Measurements from ENCODE around the gene CRYGB. TPM values are rescaled to one million over a fixed set of nuclear protein-coding genes. Genes with fewer than 3 reads are reported as not detected.

Gene CRYGB
- total RNA-seq, 1 experiment from 2014 or later = not detected

DNA sequence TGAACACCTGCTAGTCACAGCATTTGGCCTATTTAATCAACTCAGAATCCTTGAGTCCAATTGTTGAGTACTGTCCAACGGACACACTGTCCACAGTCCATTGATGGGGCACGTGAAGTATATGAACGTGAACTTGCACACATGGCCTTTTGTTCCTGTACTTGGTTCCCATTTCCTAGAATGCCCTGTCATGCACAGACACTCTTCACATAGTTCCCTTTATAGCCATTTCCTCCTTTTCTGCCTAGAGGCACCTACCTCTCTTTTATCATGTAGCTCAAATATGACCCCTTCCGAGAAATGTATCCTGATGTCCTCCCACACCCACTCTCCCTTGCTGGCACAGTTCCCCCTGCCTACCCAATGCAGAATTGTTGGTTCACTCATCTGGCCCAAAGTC is 26.2 kb upstream of the CRYGB start (continued):
- no peak for TF ChIP-seq ZNF274 (IDR thresholded peaks at IDR 0.05; ENCODE audit: low read depth, low read length)
- TF ChIP-seq EZH2 (IDR thresholded peaks at IDR 0.05) = no peak
- no peak for TF ChIP-seq YY1 (IDR thresholded peaks at IDR 0.05; ENCODE audit: extremely low read depth, insufficient replicate concordance, low read depth, low read length)
- TF ChIP-seq, protein P1, sequence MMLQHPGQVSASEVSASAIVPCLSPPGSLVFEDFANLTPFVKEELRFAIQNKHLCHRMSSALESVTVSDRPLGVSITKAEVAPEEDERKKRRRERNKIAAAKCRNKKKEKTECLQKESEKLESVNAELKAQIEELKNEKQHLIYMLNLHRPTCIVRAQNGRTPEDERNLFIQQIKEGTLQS (IDR thresholded peaks at IDR 0.05) = no peak
- TF ChIP-seq, protein P2, sequence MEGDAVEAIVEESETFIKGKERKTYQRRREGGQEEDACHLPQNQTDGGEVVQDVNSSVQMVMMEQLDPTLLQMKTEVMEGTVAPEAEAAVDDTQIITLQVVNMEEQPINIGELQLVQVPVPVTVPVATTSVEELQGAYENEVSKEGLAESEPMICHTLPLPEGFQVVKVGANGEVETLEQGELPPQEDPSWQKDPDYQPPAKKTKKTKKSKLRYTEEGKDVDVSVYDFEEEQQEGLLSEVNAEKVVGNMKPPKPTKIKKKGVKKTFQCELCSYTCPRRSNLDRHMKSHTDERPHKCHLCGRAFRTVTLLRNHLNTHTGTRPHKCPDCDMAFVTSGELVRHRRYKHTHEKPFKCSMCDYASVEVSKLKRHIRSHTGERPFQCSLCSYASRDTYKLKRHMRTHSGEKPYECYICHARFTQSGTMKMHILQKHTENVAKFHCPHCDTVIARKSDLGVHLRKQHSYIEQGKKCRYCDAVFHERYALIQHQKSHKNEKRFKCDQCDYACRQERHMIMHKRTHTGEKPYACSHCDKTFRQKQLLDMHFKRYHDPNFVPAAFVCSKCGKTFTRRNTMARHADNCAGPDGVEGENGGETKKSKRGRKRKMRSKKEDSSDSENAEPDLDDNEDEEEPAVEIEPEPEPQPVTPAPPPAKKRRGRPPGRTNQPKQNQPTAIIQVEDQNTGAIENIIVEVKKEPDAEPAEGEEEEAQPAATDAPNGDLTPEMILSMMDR (IDR thresholded peaks at IDR 0.05 in 2 of 3, conservative IDR thresholded peaks at IDR 0.05 in 1 of 3; ENCODE audit: borderline replicate concordance in 1 of 3, insufficient read depth in 1 of 3, low read depth in 2 of 3, low read length in 2 of 3) = no peak
- TF ChIP-seq SIN3A (IDR thresholded peaks at IDR 0.05; ENCODE audit: low read depth) = no peak
- no peak for TF ChIP-seq JUND (IDR thresholded peaks at IDR 0.05)
- TF ChIP-seq, protein P3, sequence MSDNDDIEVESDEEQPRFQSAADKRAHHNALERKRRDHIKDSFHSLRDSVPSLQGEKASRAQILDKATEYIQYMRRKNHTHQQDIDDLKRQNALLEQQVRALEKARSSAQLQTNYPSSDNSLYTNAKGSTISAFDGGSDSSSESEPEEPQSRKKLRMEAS (IDR thresholded peaks at IDR 0.05) = no peak

DNA sequence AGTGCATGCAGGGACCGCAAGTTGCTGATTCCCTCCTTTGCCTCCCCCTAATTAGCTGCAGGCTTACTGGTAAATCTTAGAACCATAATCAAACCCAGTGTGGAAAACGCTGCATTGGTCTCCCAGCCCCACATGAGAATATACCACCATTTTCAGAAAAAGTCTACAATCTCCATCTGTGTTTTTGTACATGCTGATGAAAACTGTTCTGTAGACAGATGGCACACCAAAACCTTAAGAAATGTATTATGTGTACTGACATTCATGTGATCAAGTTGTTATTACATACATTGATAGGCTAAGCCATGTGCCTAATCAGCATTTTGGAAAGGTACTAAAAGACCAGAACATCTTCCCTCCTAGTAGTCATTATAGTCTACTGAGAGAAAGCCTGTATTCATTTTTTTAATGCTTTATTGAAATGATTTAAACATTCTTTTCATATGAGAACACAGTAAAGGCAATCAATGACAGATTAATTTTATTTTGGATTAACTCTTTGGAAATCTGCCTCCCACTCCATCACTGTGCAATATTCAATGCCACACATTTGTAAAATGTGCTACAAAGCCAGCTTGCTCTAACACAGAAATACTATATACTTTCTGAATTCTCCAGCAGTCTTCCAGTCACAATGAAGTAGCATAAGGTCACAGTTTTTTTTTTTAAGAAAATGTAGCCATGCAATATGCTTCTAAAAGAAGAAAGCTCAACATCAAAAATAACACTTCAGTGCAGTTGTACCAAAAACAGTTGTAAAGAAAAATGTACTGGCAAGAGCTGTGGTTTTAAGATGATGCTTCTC is 19.2 kb upstream of the CRYGB start:
- CTCF ChIA-PET = interaction anchor here (3.6 kb wide), 1 partner anchor 10 kb away, joined by 13 read pairs; no protein-coding TSS in a partner anchor
- no peak for TF ChIP-seq ZFX (IDR thresholded peaks at IDR 0.05)
- no peak for TF ChIP-seq RAD21 (IDR thresholded peaks at IDR 0.05; ENCODE audit: low read depth)
- TF ChIP-seq YY1 (IDR thresholded peaks at IDR 0.05; ENCODE audit: extremely low read depth, insufficient replicate concordance, low read depth, low read length) = no peak
- no peak for TF ChIP-seq POLR2AphosphoS5 (IDR thresholded peaks at IDR 0.05; ENCODE audit: low read depth, low read length)
- H4K20me1 ChIP-seq (ENCODE audit: insufficient read depth) = no peaks in the 10 kb centered on the region
- no peaks in the 10 kb centered on the region for H3K27me3 ChIP-seq (ENCODE audit: insufficient read depth, low read length)
- no peaks in the 10 kb centered on the region for H3K9me3 ChIP-seq (ENCODE audit: control insufficient read depth in 1 of 2, insufficient read depth in 1 of 2, low read depth in 1 of 2, low read length in 2 of 2)
- intact Hi-C loops (cut with micrococcal nuclease) = loop anchor here (5.0 kb wide), 1 partner anchor 63 kb away; no protein-coding TSS in a partner anchor
- H2AFZ ChIP-seq (ENCODE audit: low read depth, low read length, poor library complexity, severe bottlenecking) = peak overlapping the region; percentile 100
- BruUV-seq (replicated peaks) = no TSS peak
- H3K79me2 ChIP-seq (ENCODE audit: insufficient read depth, low read length) = no peaks in the 10 kb centered on the region
- no peak overlapping the region for H3K9ac ChIP-seq (ENCODE audit: low read length)
- RAD21 ChIA-PET (ENCODE audit: low non-redundant PET in 1 of 2, low total read pairs in 2 of 2, uncharacterized antibody in 2 of 2, unreplicated experiment in 2 of 2) = no interaction called here
- H3K36me3 ChIP-seq (ENCODE audit: control insufficient read depth in 1 of 2, insufficient read depth in 2 of 2, low read length in 2 of 2) = no peaks in the 10 kb centered on the region
- no peaks in the 10 kb centered on the region for H3K9me2 ChIP-seq (ENCODE audit: insufficient read depth)
- H3K4me3 ChIP-seq (replicated peaks in 1 of 2; ENCODE audit: low read depth in 1 of 2, low read length in 2 of 2) = no peak overlapping the region
- no peak for ATAC-seq
- H3K27ac ChIP-seq (ENCODE audit: low read depth, low read length) = no peak overlapping the region
- POLR2A ChIA-PET = no interaction called here
- H3K4me2 ChIP-seq (ENCODE audit: low read length) = no peak overlapping the region
- peaks cover 4 to 10% of the 10 kb centered on the region in 2 experiments; a peak in 2 of 4 replicates for H3K4me1 ChIP-seq (ENCODE audit: control insufficient read depth in 1 of 2, insufficient read depth in 2 of 2, low read length in 2 of 2)
- DNase-seq (ENCODE audit: low read depth, low spot score) = no peak
